CD4-positive, alpha-beta T cell (primary cell): ENCODE measurements around the gene LIPN. TPM values are rescaled to one million over a fixed set of nuclear protein-coding genes. Genes with fewer than 3 reads are reported as not detected.

ENCODE experiments used
- ATAC-seq: fragments of 200-7000 bp; cut with Tn5 transposase; one replicate; pipeline ENCODE4 v1.10.0; 2022; ENCODE audit warnings: mild to moderate bottlenecking; ENCODE audit not compliant: poor library complexity
- CTCF ChIA-PET: fragments of 350-600 bp; sonication (Branson Sonifier 250); formaldehyde crosslinking; loops from one replicate; lab custom pipeline; 2021; ENCODE audit warnings: antibody characterized with exemption, inconsistent platforms; lab: Charles Lee
- POLR2A ChIA-PET: fragments of 350-600 bp; sonication (Branson Sonifier 250); formaldehyde crosslinking; loops from one replicate; lab custom pipeline; 2021; ENCODE audit warnings: antibody characterized with exemption, inconsistent platforms; lab: Charles Lee
- DNase-seq, 14 experiments: peaks; one replicate each; pipeline ENCODE4 v3.0.0-alpha.2; 2013 to 2020; ENCODE audit warnings: mixed read lengths in 2 of 14
- H3K27ac ChIP-seq, 2 donors: one replicate each; pipeline versions ENCODE4 v1.5.1 to v1.7.0; 2013; ENCODE audit warnings: low read length in 2 of 2, low read depth in 1 of 2, mild to moderate bottlenecking in 1 of 2
- H3K27me3 ChIP-seq, 2 experiments: 1 replicate in 1 of 2; 2 replicates in 1 of 2; pipeline versions ENCODE4 v1.6.1 to v1.7.0; 2013; ENCODE audit warnings: low read length in 2 of 2, control low read depth in 1 of 2, mild to moderate bottlenecking in 1 of 2, moderate library complexity in 1 of 2; ENCODE audit not compliant: insufficient read depth in 2 of 2, control insufficient read depth in 1 of 2
- H3K36me3 ChIP-seq: one replicate; pipeline ENCODE4 v1.6.1; 2013; ENCODE audit warnings: low read length, control low read depth; ENCODE audit not compliant: insufficient read depth
- H3K4me1 ChIP-seq: one replicate; pipeline ENCODE4 v1.6.1; 2013; ENCODE audit warnings: low read length, control low read depth; ENCODE audit not compliant: insufficient read depth
- H3K4me3 ChIP-seq: one replicate; pipeline ENCODE4 v1.5.1; 2013; ENCODE audit warnings: mild to moderate bottlenecking, low read length, moderate library complexity
- H3K9me3 ChIP-seq, 2 experiments: 1 replicate in 1 of 2; 2 replicates in 1 of 2; pipeline versions ENCODE4 v1.6.1 to v1.7.0; 2013; ENCODE audit warnings: low read length in 2 of 2, mild to moderate bottlenecking in 2 of 2, control low read depth in 1 of 2, moderate library complexity in 1 of 2; ENCODE audit not compliant: control insufficient read depth in 1 of 2, insufficient read depth in 1 of 2
- H3K27ac Mint-ChIP-seq: one replicate; pipeline ENCODE4 v1.8.0; 2020; ENCODE audit warnings: mixed read lengths
- H3K27me3 Mint-ChIP-seq: one replicate; pipeline ENCODE4 v1.8.0; 2021; ENCODE audit warnings: mixed read lengths
- H3K36me3 Mint-ChIP-seq: one replicate; pipeline ENCODE4 v1.8.0; 2021; ENCODE audit warnings: low read depth, mixed read lengths
- H3K4me1 Mint-ChIP-seq: one replicate; pipeline ENCODE4 v1.8.0; 2021; ENCODE audit warnings: low read depth, mixed read lengths
- H3K4me3 Mint-ChIP-seq: one replicate; pipeline ENCODE4 v1.8.0; 2020; ENCODE audit warnings: mild to moderate bottlenecking, mixed read lengths
- H3K9me3 Mint-ChIP-seq: one replicate; pipeline ENCODE4 v1.8.0; 2020; ENCODE audit warnings: mixed read lengths
- CTCF ChIP-seq: fragments of 200-600 bp; IDR thresholded peaks from one replicate; pipeline ENCODE4 v1.8.0; 2022; ENCODE audit warnings: antibody characterized with exemption, mild to moderate bottlenecking
- intact Hi-C, 2 experiments: fragments of 100-400 bp; cut with DNase I in 1 of 2; cut with micrococcal nuclease in 1 of 2; formaldehyde crosslinking; loops; one replicate each; pipeline versions ENCODE4 v1.15.1 to v1.9.0; 2023 to 2025; cut with DNase I, micrococcal nuclease
- total RNA-seq, 174 experiments: library from RNA in 2 of 174; stranded (reverse) in 2 of 174; gene quantifications; one replicate each; pipeline ENCODE4 v1.2.3 and lab custom pipeline; 2021 to 2026

LIPN gene
- total RNA-seq, 2 experiments from 2014 or later, result not detected

- ATAC-seq (no peak), DNase-seq (no peak)
- no peak overlapping the region for H3K4me3 Mint-ChIP-seq
- H3K4me1 Mint-ChIP-seq, result no peaks in the 10 kb centered on the region
- intact Hi-C loops, result no loop called here
- Histone ChIP-seq H3K27me3 (no peaks in the 10 kb centered on the region), H3K4me1 (no peaks in the 10 kb centered on the region), H3K36me3 (no peaks in the 10 kb centered on the region), H3K27ac (no peak overlapping the region), H3K9me3 (no peaks in the 10 kb centered on the region), H3K4me3 (no peak overlapping the region)
- no peak overlapping the region for H3K27ac Mint-ChIP-seq
- no peaks in the 10 kb centered on the region for H3K27me3 Mint-ChIP-seq
- H3K9me3 Mint-ChIP-seq, result no peaks in the 10 kb centered on the region
- no peak for TF ChIP-seq CTCF
- POLR2A ChIA-PET, result no interaction called here
- CTCF ChIA-PET, result no interaction called here
- H3K36me3 Mint-ChIP-seq, result no peaks in the 10 kb centered on the region
These were observed 6.0 kb downstream of the LIPN start for GRCh38 chr10:88765816-88766215.

- H3K4me1 ChIP-seq, result no peaks in the 10 kb centered on the region
- ChIA-PET POLR2A (no interaction called here), CTCF (no interaction called here)
- Mint-ChIP-seq H3K27me3 (no peaks in the 10 kb centered on the region), H3K4me1 (no peaks in the 10 kb centered on the region), H3K9me3 (peaks cover 5% of the 10 kb centered on the region), H3K4me3 (no peak overlapping the region), H3K36me3 (no peaks in the 10 kb centered on the region), H3K27ac (no peak overlapping the region)
- no peaks in the 10 kb centered on the region for H3K27me3 ChIP-seq
- TF ChIP-seq CTCF, result no peak
- ATAC-seq (no peak), DNase-seq (no peak)
- intact Hi-C loops, result no loop called here
- no peak overlapping the region for H3K27ac ChIP-seq
- H3K9me3 ChIP-seq, result no peaks in the 10 kb centered on the region
- H3K36me3 ChIP-seq, result no peaks in the 10 kb centered on the region
- no peak overlapping the region for H3K4me3 ChIP-seq
These were observed 9.6 kb downstream of the LIPN start for GRCh38 chr10:88769384-88769783.

GRCh38 chr10:88781206-88781605 lies 21.4 kb downstream of the LIPN start:
- no peak overlapping the region for H3K4me3 ChIP-seq
- CTCF ChIA-PET, result no interaction called here
- ATAC-seq (no peak), DNase-seq (no peak)
- H3K36me3 ChIP-seq, result no peaks in the 10 kb centered on the region
- POLR2A ChIA-PET, result no interaction called here
- intact Hi-C loops, result no loop called here
- H3K27me3 ChIP-seq, result no peaks in the 10 kb centered on the region
- Mint-ChIP-seq H3K36me3 (no peaks in the 10 kb centered on the region), H3K9me3 (no peaks in the 10 kb centered on the region), H3K27ac (no peak overlapping the region), H3K4me1 (no peaks in the 10 kb centered on the region), H3K4me3 (no peak overlapping the region), H3K27me3 (no peaks in the 10 kb centered on the region)
- TF ChIP-seq CTCF, result no peak
- H3K4me1 ChIP-seq, result no peaks in the 10 kb centered on the region
- no peaks in the 10 kb centered on the region for H3K9me3 ChIP-seq
- H3K27ac ChIP-seq, result no peak overlapping the region
